Adrenal gland (tissue), 12 donors: ENCODE measurements around the gene TOMM22. TPM values are rescaled to one million over a fixed set of nuclear protein-coding genes. Genes with fewer than 3 reads are reported as not detected.

Experiments used
- DNase-seq, 7 donors: peaks; one replicate each; pipeline ENCODE4 v3.0.0-alpha.2; 2019 to 2020
- H3K27ac ChIP-seq, 5 donors: fragments of 200-600 bp; sonication (generic) in 4 of 5; 1 replicate in 3 of 5; 2 replicates in 2 of 5; pipeline versions ENCODE4 v1.5.1 to v1.8.0; 2016 to 2020; ENCODE audit warnings: mild to moderate bottlenecking in 1 of 5
- H3K27me3 ChIP-seq: fragments of 200-600 bp; 2 replicates; pipeline ENCODE4 v1.8.0; 2021
- H3K36me3 ChIP-seq, 2 donors: fragments of 200-600 bp; replicated peaks in 1 of 2; 1 replicate in 1 of 2; 2 replicates in 1 of 2; pipeline versions ENCODE4 v1.5.1 to v1.8.0; 2018 to 2022
- H3K4me1 ChIP-seq, 2 donors: fragments of 200-600 bp; replicated peaks in 1 of 2; 1 replicate in 1 of 2; 2 replicates in 1 of 2; pipeline versions ENCODE4 v1.5.1 to v1.8.0; 2018 to 2021
- H3K4me3 ChIP-seq, 4 donors: fragments of 200-600 bp; sonication (generic) in 3 of 4; one replicate each; pipeline ENCODE4 v1.5.1; 2016 to 2018
- H3K9me3 ChIP-seq, 3 donors: fragments of 200-600 bp; sonication (generic) in 1 of 3; replicated peaks in 1 of 3; 1 replicate in 2 of 3; 2 replicates in 1 of 3; pipeline versions ENCODE4 v1.5.1 to v1.8.0; 2016 to 2021
- CTCF ChIP-seq, 6 experiments: fragments of 450-650 bp in 4 of 6; fragments of 200-600 bp in 2 of 6; sonication (generic) in 1 of 6; IDR thresholded peaks; 1 replicate in 5 of 6; 2 replicates in 1 of 6; pipeline versions ENCODE4 v1.5.1 to v1.8.0; 2016 to 2021; ENCODE audit warnings: antibody characterized with exemption in 6 of 6, mild to moderate bottlenecking in 2 of 6, moderate library complexity in 1 of 6
- POLR2A ChIP-seq, 2 donors: fragments of 450-650 bp; IDR thresholded peaks; one replicate each; pipeline ENCODE4 v1.6.1; 2017; ENCODE audit warnings: antibody characterized with exemption in 2 of 2, mild to moderate bottlenecking in 2 of 2, moderate library complexity in 1 of 2
- WGBS, 4 donors: extraction: QIAGEN DNeasy Blood & Tissue Kit in 2 of 4; methylation state at CpG; one replicate each; pipeline versions ENCODE4 v1.1.5 to v1.1.7; 2013 to 2017; 5-methylcytosine and 5-hydroxymethylcytosine counted together
- intact Hi-C, 2 donors: fragments of 100-400 bp; cut with DNase I; formaldehyde crosslinking; loops; one replicate each; pipeline versions ENCODE4 v1.14.1 to v1.15.0; 2022 to 2023
- polyA plus RNA-seq, 3 donors: library from polyadenylated mRNA; stranded (reverse); fragments of 200-250 nt in 2 of 3; fragments of 350-450 nt in 1 of 3; fragmentation: Illumina TruSeq in 1 of 3; extraction: RNeasy Lipid Tissue Mini Kit (QIAGEN cat#74804) in 1 of 3; gene quantifications; one replicate each; pipeline ENCODE4 v1.2.3, GENCODE V29; 2013 to 2014
- total RNA-seq, 9 donors: library from RNA; depleted of rRNA in 4 of 9; stranded (reverse); fragments of >200 nt in 4 of 9; fragments of 120-200 nt in 1 of 9; fragmentation: NEBNext Ultra II Directional in 1 of 9; extraction: Animal tissue kit (Norgen Biotek cat#: 25700) in 1 of 9; gene quantifications; one replicate each; pipeline versions ENCODE4 v1.1.0 to v1.2.4, GENCODE V29; 2013 to 2023
- donor health status: healthy with polysubstance abuse.
- donor health status: Bipolar disorder and iron deficiency.
- donor health status: DM: yes; HTN: yes; CAD: no.
- donor health status: DM: no; HTN: no; CAD: no.
- donor health status: DM: no; HTN: no; CAD: no.
- donor health status: DM: yes; HTN: yes; CAD: no.

The TOMM22 gene
- total and polyA plus RNA-seq, 12 donors: 16.9 to 86.3 (median 55.3) TPM

DNA sequence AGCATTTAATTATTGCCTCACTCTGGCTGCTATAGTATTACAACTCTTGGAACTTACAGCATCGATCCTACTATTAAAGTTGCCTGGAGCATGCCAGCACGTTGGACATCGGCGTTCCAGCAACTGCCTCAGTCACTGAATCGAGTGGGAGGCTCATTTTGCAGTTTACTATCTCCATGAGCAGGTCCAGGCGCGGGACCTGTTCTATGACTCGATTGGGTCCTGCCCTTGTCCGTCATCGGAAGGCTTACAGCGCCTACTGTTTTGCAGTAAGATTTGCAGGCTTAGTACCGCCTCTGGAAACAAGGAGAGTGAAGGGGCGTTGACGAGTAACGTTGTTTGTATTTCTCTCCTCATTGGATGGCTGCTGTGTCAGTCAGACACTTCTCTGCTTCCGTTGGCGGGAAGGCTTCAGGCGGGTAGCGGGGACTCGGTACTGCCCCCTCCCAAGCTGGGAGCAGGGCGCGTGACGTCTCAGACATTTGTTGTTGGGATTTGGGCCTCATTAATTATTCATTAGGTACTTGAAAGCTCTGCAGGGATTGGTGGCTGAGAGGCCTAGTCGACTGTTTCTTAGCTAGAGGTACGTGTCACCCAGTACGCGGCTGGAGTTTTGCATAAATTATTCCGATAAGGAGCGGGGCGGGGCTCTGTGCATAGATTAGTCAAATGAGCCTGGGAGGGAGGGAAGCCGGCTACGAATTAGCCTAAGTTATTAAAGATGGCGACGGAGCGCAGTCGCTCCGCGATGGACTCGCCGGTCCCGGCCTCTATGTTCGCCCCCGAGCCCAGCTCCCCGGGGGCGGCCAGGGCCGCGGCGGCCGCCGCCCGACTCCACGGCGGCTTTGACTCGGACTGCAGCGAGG is 23.7 kb downstream of the TOMM22 start, which contains the start of gene GTPBP1:
TSS of gene GTPBP1 (plus strand) at position 710 of the 866 bp plus-strand sequence. CDS start at position 722, 12 bp downstream.
- no peaks in the 10 kb centered on the region for H3K27me3 ChIP-seq
- intact Hi-C loops: no loop called here
- no peaks in the 10 kb centered on the region for H3K36me3 ChIP-seq
- DNase-seq: peak; percentile 99 to 100 (median 99)
- H3K9me3 ChIP-seq: no peaks in the 10 kb centered on the region
- peak within 1 kb of the TSS; percentile 44 to 92 (median 88) for H3K4me3 ChIP-seq
- 0% methylated on average over 24 to 55 of the region's 55 CpGs for WGBS, 4 donors
- peak within 1 kb of the TSS; percentile 85 to 96 (median 91) for H3K27ac ChIP-seq
- TF ChIP-seq CTCF (IDR thresholded peaks at IDR 0.05) (no peak), POLR2A (IDR thresholded peaks at IDR 0.05) (peak; percentile 79 to 95)
- peaks cover 15 to 30% of the 10 kb centered on the region in 2 donors for H3K4me1 ChIP-seq

- 0 to 1% (median 0%) methylated on average over 14 to 76 of the region's 80 CpGs for WGBS, 4 donors
- Histone ChIP-seq H3K9me3 (no peaks in the 10 kb centered on the region), H3K36me3 (no peaks in the 10 kb centered on the region), H3K27ac (peak overlapping the region; percentile 85 to 96 (median 91)), H3K27me3 (no peaks in the 10 kb centered on the region), H3K4me3 (peak overlapping the region; percentile 44 to 92 (median 88)), H3K4me1 (peaks cover 15 to 28% of the 10 kb centered on the region in 2 donors)
- TF ChIP-seq POLR2A (IDR thresholded peaks at IDR 0.05) (peak in 1 of 2 donors; percentile 5), CTCF (IDR thresholded peaks at IDR 0.05) (no peak)
- peak; percentile 58 to 80 (median 66) for DNase-seq
- intact Hi-C loops: no loop called here
These were observed 24.5 kb downstream of the TOMM22 start for GRCh38 chr22:38706101-38706900.

DNA sequence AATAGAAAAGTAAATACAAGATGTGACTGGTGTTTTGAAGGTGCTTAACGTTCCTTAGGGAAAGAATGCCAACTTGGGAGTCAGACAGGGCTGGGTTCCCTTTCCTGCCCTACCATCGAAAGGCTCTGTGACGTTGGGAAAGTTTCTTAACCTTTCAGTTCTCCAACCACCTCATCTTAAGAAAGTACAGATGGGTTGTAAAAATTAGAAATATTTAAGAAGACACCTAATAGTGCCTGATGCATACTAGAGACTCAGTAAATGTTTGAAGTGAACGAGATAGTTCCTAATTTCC is 25.1 kb downstream of the TOMM22 start:
- WGBS, 4 donors: 1 to 4% (median 2%) methylated on average over 4 of the region's 4 CpGs
- no peak for DNase-seq
- TF ChIP-seq CTCF (IDR thresholded peaks at IDR 0.05) (no peak), POLR2A (IDR thresholded peaks at IDR 0.05) (no peak)
- peak overlapping the region; percentile 85 to 96 (median 91) for H3K27ac ChIP-seq
- intact Hi-C loops: no loop called here
- no peaks in the 10 kb centered on the region for H3K9me3 ChIP-seq
- H3K27me3 ChIP-seq: no peaks in the 10 kb centered on the region
- peak overlapping the region; percentile 44 to 92 (median 88) for H3K4me3 ChIP-seq
- H3K36me3 ChIP-seq: no peaks in the 10 kb centered on the region
- H3K4me1 ChIP-seq: peaks cover 15 to 25% of the 10 kb centered on the region in 2 donors

DNA sequence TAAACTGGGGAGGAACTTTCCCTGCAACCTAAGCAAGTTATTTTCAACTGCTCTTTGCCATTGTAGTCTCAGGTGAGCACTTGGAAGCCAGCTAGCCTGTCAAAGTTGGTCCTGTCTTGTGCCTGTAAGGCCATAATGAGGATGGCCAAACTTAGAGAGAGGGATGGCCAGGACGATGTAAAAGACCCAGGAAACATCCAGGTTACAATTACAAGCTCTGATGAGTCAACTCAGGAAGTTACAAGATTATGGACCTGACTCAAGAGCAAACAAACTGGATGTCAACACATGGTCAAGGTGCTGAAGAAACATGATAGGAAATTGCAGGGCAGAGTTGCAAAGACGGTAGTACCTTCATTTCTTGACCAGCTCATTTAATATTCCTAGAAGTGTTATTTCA is 25.6 kb downstream of the TOMM22 start:
- Histone ChIP-seq H3K27me3 (no peaks in the 10 kb centered on the region), H3K4me3 (peak overlapping the region in 1 of 4 donors; percentile 92), H3K9me3 (no peaks in the 10 kb centered on the region), H3K36me3 (no peaks in the 10 kb centered on the region), H3K4me1 (peaks cover 15 to 27% of the 10 kb centered on the region in 2 donors), H3K27ac (peak overlapping the region in 3 of 5 donors; percentile 91 to 96 (median 96))
- no peak for DNase-seq
- 22 to 28% (median 24%) methylated on average over 2 of the region's 2 CpGs for WGBS, 4 donors
- TF ChIP-seq POLR2A (IDR thresholded peaks at IDR 0.05): no peak
- no peak for TF ChIP-seq CTCF (IDR thresholded peaks at IDR 0.05)
- intact Hi-C loops: no loop called here
